Psoas muscle (tissue), 8 donors: Measurements from ENCODE around the gene TOE1. TPM values are rescaled to one million over a fixed set of nuclear protein-coding genes. Genes with fewer than 3 reads are reported as not detected.
A peak's percentile ranks its signal among the peaks of the same experiment; 100 is the strongest.

Experiments used
- ATAC-seq, 4 donors: fragments of 200-7000 bp; cut with Tn5 transposase; one replicate each; pipeline ENCODE4 v1.9.1; 2020; ENCODE audit warnings: moderate library complexity in 3 of 4, mild to moderate bottlenecking in 2 of 4
- DNase-seq, 2 donors: peaks; one replicate each; pipeline ENCODE4 v3.0.0-alpha.2; 2020
- H3K27ac ChIP-seq: fragments of 200-600 bp; one replicate; pipeline ENCODE4 v1.8.0; 2022
- H3K27me3 ChIP-seq, 3 donors: fragments of 200-600 bp in 1 of 3; one replicate each; pipeline versions ENCODE4 v1.6.1 to v1.8.0; 2013 to 2022; ENCODE audit warnings: low read length in 2 of 3, mild to moderate bottlenecking in 2 of 3, moderate library complexity in 1 of 3; ENCODE audit not compliant: insufficient read depth in 3 of 3
- H3K36me3 ChIP-seq, 2 donors: fragments of 200-600 bp in 1 of 2; one replicate each; pipeline versions ENCODE4 v1.6.1 to v1.8.0; 2013 to 2022; ENCODE audit warnings: low read depth in 1 of 2, mild to moderate bottlenecking in 1 of 2, moderate library complexity in 1 of 2; ENCODE audit not compliant: insufficient read depth in 1 of 2
- H3K4me1 ChIP-seq: fragments of 200-600 bp; one replicate; pipeline ENCODE4 v1.8.0; 2022
- H3K4me3 ChIP-seq: fragments of 200-600 bp; one replicate; pipeline ENCODE4 v1.8.0; 2022; ENCODE audit warnings: mild to moderate bottlenecking
- H3K9me3 ChIP-seq: fragments of 200-600 bp; one replicate; pipeline ENCODE4 v1.8.0; 2022
- whole genome bisulfite sequencing, 3 donors: extraction: QIAGEN DNeasy Blood & Tissue Kit; methylation state at CpG; one replicate each; pipeline versions ENCODE4 v1.1.6 to v1.1.7; 2013; 5-methylcytosine and 5-hydroxymethylcytosine counted together
- intact Hi-C, 2 donors: fragments of 100-400 bp; cut with DNase I; formaldehyde crosslinking; loops; one replicate each; pipeline versions ENCODE4 v1.11.0 to v1.14.2; 2022
- polyA plus RNA-seq, 3 donors: library from polyadenylated mRNA; stranded (reverse); fragments of 200-250 nt; gene quantifications; one replicate each; pipeline ENCODE4 v1.2.3, GENCODE V29; 2013
- total RNA-seq, 4 donors: library from RNA; stranded (reverse); fragmentation: NEBNext Ultra II Directional in 2 of 4; extraction: Animal tissue kit (Norgen Biotek cat#: 25700) in 2 of 4; gene quantifications; one replicate each; pipeline versions ENCODE4 v1.2.1 to v1.2.4, GENCODE V29; 2021 to 2023
- TF ChIP-seq, protein P1 (sequence below): fragments of 200-600 bp; IDR thresholded peaks from one replicate; pipeline ENCODE4 v1.8.0; 2022; ENCODE audit warnings: antibody characterized with exemption
- donor health status: healthy with polysubstance abuse.
- donor health status: DM: no; HTN: no; CAD: no; lungs with moderate emphysema.
- donor health status: Bipolar disorder and iron deficiency.
- donor health status: healthy.
- donor health status: DM: yes; HTN: yes; CAD: no.
- donor health status: DM: no; HTN: no; CAD: no.
- donor health status: DM: no; HTN: no; CAD: no.
- donor health status: DM: yes; HTN: yes; CAD: no.

TOE1 gene
- total and polyA plus RNA-seq, 7 donors = 2.7 to 6.7 (median 3.9) TPM

DNA sequence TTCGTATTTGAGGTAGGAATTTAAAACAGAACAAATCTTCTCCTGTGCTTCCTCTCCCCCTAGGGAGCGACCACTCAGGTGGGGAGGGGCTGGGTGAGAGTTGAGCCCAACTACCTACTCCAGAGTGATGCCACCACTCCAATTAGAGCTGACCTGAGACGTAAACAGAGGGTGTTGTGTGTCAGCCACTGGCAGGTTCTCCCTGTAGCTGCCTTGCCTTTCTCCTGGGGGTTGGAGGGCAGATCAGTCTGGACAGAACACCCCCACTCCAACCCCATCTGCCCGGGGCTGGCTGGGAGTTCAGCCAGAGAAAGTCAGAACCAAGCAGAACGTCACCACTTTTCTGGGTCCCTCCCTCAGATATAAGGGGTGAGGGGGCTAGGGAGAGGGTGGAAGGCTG lies 11.3 kb upstream of the TOE1 start:
- 38 to 62% (median 49%) methylated on average over 5 of the region's 5 CpGs for WGBS, 3 donors
- intact Hi-C loops = no loop called here
- peak overlapping the region; percentile 7 for H3K27ac ChIP-seq
- H3K9me3 ChIP-seq = no peaks in the 10 kb centered on the region
- no peaks in the 10 kb centered on the region for H3K27me3 ChIP-seq
- ATAC-seq (peak in 1 of 4 donors; percentile 47), DNase-seq (no peak)
- H3K36me3 ChIP-seq = peaks cover 0 to 42% of the 10 kb centered on the region in 2 donors
- TF ChIP-seq, protein P1, sequence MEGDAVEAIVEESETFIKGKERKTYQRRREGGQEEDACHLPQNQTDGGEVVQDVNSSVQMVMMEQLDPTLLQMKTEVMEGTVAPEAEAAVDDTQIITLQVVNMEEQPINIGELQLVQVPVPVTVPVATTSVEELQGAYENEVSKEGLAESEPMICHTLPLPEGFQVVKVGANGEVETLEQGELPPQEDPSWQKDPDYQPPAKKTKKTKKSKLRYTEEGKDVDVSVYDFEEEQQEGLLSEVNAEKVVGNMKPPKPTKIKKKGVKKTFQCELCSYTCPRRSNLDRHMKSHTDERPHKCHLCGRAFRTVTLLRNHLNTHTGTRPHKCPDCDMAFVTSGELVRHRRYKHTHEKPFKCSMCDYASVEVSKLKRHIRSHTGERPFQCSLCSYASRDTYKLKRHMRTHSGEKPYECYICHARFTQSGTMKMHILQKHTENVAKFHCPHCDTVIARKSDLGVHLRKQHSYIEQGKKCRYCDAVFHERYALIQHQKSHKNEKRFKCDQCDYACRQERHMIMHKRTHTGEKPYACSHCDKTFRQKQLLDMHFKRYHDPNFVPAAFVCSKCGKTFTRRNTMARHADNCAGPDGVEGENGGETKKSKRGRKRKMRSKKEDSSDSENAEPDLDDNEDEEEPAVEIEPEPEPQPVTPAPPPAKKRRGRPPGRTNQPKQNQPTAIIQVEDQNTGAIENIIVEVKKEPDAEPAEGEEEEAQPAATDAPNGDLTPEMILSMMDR = no peak
- no peak overlapping the region for H3K4me3 ChIP-seq
- peaks cover 15% of the 10 kb centered on the region for H3K4me1 ChIP-seq

GRCh38 chr1:45329445-45329844 lies 10.5 kb upstream of the TOE1 start:
- intact Hi-C loops = no loop called here
- Histone ChIP-seq H3K9me3 (no peaks in the 10 kb centered on the region), H3K4me3 (no peak overlapping the region), H3K4me1 (peaks cover 15% of the 10 kb centered on the region), H3K36me3 (peaks cover 0 to 50% of the 10 kb centered on the region in 2 donors), H3K27me3 (no peaks in the 10 kb centered on the region), H3K27ac (peak overlapping the region; percentile 21)
- ATAC-seq = peak in 1 of 4 donors; percentile 36
- DNase-seq = no peak
- TF ChIP-seq, protein P1 = no peak
- WGBS, 3 donors = 52 to 67% (median 52%) methylated on average over 4 of the region's 4 CpGs

DNA sequence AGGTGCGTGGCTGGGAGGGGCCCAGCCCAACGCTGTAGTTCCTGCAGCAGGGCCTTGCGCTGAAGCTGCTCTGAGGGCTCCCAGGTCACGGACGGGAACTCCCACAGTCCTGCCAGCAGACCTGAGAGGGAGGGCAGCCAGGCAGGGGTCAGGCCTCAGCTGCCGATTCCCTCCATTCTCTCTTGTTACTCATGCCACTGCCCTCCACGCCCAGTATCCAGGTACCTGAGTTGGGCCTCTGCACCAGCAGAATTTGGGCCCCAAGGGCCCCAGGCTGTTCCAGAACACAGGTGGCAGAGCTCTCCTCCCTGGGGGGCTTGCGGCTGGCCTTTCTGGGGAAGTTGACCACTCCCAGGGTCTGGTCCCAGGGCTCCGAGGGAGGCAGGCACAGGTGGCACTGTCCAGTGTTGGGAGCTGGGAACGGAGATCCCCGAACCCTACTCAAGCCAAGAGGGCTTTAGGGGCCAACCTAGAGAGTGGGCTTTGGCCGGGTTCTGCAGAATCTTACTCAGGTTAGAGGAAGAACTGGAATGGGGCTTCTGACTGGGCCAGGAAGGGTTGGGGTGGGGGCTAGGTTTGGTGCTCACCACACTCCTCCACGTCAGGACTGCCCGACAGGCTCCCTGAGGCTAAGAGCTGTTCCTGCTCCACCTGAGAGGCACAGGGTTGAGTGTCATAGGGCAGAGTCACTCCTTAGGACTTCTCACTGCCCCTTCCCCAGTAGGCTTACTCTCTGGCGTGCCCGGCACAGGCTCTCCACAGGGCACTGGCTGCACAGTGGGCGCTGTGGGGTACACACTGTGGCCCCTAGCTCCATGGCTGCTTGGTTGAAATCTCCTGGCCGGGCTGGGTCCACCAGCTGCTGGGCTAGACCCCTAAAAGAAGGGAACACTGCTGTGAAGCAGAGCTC lies 8.3 kb upstream of the TOE1 start:
- no peak for ATAC-seq
- Histone ChIP-seq H3K4me1 (peaks cover 15% of the 10 kb centered on the region), H3K4me3 (no peak overlapping the region), H3K9me3 (no peaks in the 10 kb centered on the region), H3K27ac (no peak overlapping the region), H3K36me3 (peaks cover 0 to 53% of the 10 kb centered on the region in 2 donors), H3K27me3 (no peaks in the 10 kb centered on the region)
- TF ChIP-seq, protein P1 = no peak
- WGBS, 3 donors = 94 to 95% (median 95%) methylated on average over 18 of the region's 18 CpGs
- no peak for DNase-seq
- intact Hi-C loops = no loop called here

DNA sequence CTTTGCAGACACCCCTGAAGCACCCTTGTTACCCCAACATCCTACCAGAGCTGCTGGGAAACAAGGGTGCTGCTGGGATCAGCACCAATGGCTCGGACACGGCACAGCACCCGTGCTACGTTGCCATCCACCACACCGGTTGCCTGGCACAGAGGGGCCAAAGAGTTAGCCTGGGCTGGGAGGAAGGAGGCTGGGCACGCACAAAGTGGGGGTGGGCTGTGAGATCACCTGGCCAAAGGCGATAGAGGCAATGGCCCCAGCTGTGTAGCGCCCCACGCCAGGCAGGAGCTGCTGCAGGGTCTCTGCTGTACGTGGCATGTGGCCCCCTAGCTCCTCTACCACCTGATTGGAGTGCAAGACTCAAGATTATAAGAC lies 7.6 kb upstream of the TOE1 start:
- Histone ChIP-seq H3K27me3 (no peaks in the 10 kb centered on the region), H3K4me1 (peaks cover 12% of the 10 kb centered on the region), H3K9me3 (no peaks in the 10 kb centered on the region), H3K4me3 (no peak overlapping the region), H3K27ac (no peak overlapping the region), H3K36me3 (peaks cover 0 to 53% of the 10 kb centered on the region in 2 donors)
- TF ChIP-seq, protein P1 = no peak
- no peak for ATAC-seq
- intact Hi-C loops = no loop called here
- WGBS, 3 donors = 93 to 98% (median 96%) methylated on average over 9 to 10 of the region's 10 CpGs
- no peak for DNase-seq
